GM18861 (cell line): ENCODE results near the gene LAD1.
A peak's percentile ranks its signal among the peaks of the same experiment; 100 is the strongest.

Source experiments
- ATAC-seq: cut with Tn5 transposase; IDR thresholded peaks from one replicate; pipeline ENCODE4 v1.9.1; 2021; ENCODE audit not compliant: unreplicated experiment

Gene LAD1

DNA sequence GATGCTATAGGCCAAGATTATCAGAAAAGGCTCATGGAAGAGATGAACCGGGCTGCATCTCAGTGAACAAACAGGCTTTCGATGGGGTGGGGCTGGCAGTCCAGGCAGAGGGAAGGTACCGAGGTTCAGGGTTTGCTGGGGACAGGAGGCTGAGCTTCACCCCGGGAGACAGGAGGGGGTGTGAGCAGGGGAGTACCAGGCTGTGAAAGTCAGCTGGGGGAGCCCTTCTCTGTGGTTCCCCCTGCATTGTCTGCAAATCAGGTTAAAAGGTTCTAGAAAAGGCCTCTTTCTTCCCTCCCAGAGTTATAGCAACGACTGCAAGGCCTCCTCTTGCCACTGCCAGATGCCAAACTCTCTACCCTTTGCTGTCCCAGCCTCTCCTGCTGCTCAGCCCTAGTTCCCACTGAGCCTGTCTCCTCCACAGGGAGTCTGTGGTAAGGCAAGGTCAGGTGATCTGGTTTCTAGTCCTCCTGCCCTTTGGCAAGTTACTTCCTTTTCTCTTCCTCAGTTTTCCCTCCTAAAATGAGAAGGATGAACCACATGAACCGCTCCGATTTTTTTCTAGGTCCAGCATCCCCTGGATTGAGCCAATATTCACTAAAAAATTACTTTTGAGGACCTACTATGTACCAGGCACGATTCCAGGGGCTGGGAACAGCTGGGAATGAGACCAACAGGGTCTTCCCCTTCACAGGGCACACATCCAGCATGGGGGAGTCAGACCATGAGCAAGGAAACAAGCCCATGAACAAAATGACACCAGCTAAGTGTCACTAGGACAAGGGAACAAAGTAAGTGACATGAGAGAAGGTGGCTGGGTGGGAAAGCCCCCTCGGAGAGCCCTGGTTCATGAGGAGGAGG is 7.2 kb downstream of the LAD1 start:
- ATAC-seq, result no peak

- no peak for ATAC-seq
Observed at GRCh38 chr1:201391225-201391624, 7.9 kb downstream of the LAD1 start.

GRCh38 chr1:201389051-201389450 is 10.1 kb downstream of the LAD1 start:
- ATAC-seq, result no peak

DNA sequence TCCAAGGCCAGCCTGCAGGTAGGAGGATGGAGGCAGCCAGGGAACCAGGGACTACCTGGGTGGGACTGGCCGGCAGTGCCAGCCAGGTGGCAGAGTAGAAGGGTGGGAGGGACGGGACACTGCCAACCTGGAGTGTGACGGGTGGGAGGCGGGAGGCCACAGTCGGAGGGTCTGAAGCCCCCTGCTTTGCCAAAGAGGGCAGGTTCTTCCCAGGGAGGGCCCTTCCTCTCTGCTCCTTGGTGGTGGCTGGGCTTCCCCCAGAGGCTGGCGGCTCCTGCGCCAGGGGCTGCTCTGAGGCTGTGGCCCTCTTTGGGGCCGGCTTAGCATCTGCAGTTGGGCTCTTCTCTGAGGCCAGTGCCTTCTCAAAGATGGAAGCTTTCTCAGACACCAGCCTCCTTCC is 12.9 kb downstream of the LAD1 start:
- no peak for ATAC-seq

- peak; percentile 78 for ATAC-seq
Observed at GRCh38 chr1:201385299-201385891, 13.7 kb downstream of the LAD1 start.

GRCh38 chr1:201384406-201384782 is 14.7 kb downstream of the LAD1 start:
- no peak for ATAC-seq

GRCh38 chr1:201383647-201384405 is 15.3 kb downstream of the LAD1 start:
- no peak for ATAC-seq

- ATAC-seq, result no peak
Observed at GRCh38 chr1:201381130-201381529, 18.0 kb downstream of the LAD1 start.

GRCh38 chr1:201379733-201380242 is 19.3 kb downstream of the LAD1 start:
- ATAC-seq, result no peak

DNA sequence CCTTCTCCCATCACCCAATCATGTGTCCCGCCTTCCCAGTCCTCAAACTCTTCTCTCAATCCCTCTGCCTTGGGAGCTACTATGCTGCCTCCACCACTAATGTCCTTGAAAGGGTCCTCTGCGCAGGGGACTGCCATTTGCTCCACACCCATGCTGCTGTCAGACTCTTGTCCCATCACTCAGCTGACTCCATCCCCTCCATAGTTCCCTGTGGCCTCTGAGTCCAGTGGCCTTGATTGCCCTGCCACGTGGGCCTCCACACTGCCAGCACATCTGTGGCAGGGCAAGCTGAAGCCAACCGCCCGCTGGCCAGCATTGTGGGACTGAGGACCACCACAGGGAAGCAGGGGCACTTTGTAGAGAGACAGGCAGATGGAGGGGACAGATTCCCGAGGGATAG is 20.3 kb downstream of the LAD1 start:
- ATAC-seq, result no peak

DNA sequence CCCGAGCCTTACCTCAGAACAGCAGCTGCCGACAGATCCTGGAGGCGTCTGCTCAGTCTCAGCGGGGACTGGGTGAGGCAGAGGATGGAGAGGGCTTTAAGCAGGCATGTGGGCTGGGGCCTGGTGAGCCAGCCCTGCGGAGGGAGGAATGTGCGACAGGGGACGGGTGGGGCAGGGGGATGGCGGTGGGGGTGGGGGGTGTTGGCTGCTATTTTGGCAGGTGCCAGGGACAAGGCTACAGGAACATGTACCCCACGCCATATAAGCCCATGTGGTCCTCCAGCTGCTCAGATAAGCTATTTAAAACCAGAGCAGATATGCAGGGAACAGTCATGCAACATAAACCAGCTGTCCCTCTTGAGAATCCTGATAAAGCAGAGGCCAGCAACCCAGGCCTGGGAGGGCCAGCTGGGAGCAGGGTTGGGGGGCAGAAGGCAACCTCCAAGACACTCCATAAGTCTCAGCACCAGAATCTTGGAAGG is 21.5 kb downstream of the LAD1 start, which contains the start of gene TNNT2:
TSS of gene TNNT2 (minus strand) at position 70 of the 482 bp plus-strand sequence. CDS start 4,426 bp downstream, outside the sequence.
- ATAC-seq, result no peak

DNA sequence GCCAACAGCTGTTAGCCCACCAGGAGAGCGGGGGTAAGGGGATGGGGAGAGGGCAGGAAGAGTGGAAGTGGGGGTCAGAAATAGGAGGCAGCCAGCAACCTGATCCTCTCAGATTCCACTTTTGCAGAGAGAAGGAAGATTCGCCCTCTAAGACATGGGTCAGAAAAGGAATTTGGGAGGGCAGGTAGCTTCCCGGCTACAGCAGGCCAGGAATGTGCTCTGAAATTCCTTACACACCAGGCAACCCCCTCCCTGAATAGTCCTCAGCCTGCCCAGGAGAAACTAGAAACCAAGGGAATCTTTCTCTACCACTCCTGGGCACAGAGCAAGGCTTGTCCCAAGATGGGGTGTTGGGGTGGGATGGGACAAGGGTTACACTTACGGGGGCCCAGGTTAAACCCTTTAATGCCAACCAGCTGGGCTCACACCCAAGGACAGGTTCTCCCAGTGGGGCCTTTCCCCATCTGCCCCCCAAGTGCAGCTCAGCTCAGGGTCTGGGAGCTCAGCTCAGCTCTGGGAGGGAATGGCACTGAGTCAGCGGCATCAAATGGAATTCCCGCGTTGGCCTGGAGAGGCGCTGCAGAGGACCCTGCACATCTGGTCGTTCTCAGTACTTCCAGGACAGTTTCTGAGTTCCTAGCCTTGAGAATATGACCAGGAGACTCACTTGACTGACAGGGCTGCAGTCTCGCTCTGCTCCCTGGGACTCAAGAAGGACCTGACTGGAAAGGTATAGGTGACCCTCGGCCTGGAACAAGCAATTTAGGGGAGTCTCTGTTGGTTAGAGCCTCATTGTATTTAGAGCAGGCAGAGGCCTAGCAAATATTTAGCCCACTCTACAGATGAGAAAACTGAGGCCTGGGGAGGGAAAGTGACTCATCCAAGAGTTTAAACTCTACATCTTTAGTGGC is 22.4 kb downstream of the LAD1 start:
- no peak for ATAC-seq

GRCh38 chr1:201376107-201376463 is 23.0 kb downstream of the LAD1 start:
- no peak for ATAC-seq

- ATAC-seq, result no peak
Observed at GRCh38 chr1:201375169-201375568, 24.0 kb downstream of the LAD1 start.

DNA sequence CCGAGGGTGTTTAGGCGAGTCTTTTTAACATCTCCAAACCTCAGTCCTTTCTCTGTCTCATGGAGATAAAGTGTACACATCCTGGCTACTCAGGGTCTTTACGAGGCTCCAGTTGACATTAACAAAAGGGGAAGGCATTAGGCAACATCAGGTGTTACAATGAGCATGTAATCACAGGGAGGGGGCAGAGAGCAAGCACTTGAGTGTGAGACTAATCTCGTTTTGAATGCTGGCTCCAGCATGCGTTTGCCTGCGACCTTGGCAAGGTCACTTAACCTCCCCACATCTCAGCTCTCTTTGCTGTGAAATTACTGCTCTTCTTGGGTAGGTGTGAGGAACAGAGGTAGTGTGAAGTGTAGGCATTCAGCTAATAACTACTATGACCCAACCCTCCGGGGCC is 24.8 kb downstream of the LAD1 start:
- ATAC-seq, result no peak

DNA sequence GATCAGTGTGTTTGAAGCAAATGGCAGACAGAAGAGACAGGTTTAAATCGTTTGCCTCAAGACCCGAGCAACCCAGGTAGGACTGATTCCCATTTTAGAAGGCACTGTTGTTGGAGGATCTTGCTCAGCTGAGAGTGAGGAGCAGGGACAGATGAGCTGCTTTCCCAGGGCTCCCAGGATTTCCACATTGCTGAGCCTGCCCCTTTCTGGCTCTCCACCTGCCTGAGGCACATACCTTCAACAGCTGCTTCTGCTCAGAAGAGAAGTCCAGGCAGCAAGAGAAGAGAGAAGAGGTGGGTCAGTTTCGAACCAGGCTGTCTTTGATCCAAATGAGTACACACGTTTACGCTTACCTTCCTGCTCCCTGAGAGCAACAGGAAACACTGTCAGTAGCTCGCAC is 27.3 kb downstream of the LAD1 start:
- no peak for ATAC-seq

GRCh38 chr1:201371276-201371675 is 27.8 kb downstream of the LAD1 start:
- no peak for ATAC-seq

DNA sequence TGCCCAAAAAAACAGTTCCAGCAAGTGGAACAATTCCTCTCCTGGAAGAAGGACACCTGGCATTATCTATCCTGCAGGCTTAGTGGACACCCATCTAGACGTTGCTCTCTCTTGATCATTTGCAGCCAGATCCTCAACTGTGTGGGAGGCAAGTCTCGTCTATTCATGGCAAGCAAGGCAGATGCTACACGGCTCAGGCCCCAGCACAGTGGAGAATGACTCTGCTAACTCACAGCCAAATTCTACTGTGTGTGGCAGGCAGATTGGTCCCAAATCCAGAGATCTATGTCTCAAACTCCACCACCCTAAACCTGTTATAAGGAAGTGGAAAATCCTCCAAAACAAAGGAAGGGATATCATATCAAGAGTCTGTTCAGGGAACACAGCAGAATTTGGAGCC is 28.6 kb downstream of the LAD1 start:
- ATAC-seq, result no peak

- ATAC-seq, result no peak
Observed at GRCh38 chr1:201369209-201369608, 29.9 kb downstream of the LAD1 start.

GRCh38 chr1:201366696-201367095 is 32.4 kb downstream of the LAD1 start:
- no peak for ATAC-seq
